Bronchial epithelial cell (primary cell): ENCODE data around the gene SIN3A. TPM values are rescaled to one million over a fixed set of nuclear protein-coding genes. Genes with fewer than 3 reads are reported as not detected.
"Not testable (repeated sequence)": the region's sequence is repeated elsewhere in the genome, so short reads cannot be mapped to it uniquely, and the experiment has no call there.

Experiments
- DNase-seq: peaks from one replicate; pipeline ENCODE4 v3.0.0-alpha.2; 2010; ENCODE audit warnings: low read depth
- FAIRE-seq: peaks from 2 replicates; lab custom pipeline; 2011; peaks lifted over from hg19 to GRCh38; lab: Jason Lieb, UNC
- H3K27me3 ChIP-seq: 2 replicates; pipeline ENCODE4 v1.5.1; 2011; ENCODE audit warnings: low read length; ENCODE audit not compliant: control insufficient read depth, insufficient read depth
- H3K36me3 ChIP-seq: 2 replicates; pipeline ENCODE4 v1.5.1; 2011; ENCODE audit warnings: low read length; ENCODE audit not compliant: control insufficient read depth, insufficient read depth
- H3K4me3 ChIP-seq: 2 replicates; pipeline ENCODE4 v1.5.1; 2011; ENCODE audit warnings: mild to moderate bottlenecking, low read depth, low read length, control low read depth
- CTCF ChIP-seq: IDR thresholded peaks from 2 replicates; pipeline ENCODE4 v1.5.1; 2011; ENCODE audit warnings: mild to moderate bottlenecking, moderate library complexity, low read length, control low read depth, inconsistent platforms; ENCODE audit not compliant: insufficient read depth, severe bottlenecking
- total RNA-seq: library from RNA; depleted of rRNA; stranded (reverse); fragments of >200 nt; gene quantifications from 2 replicates; pipeline ENCODE4 v1.2.1, GENCODE V29; 2014

Gene SIN3A
- total RNA-seq, 1 donor from 2014 or later = 11.6 TPM

GRCh38 chr15:75397494-75397893 lies 54.0 kb downstream of the SIN3A start:
- FAIRE-seq = no peak
- no peaks in the 10 kb centered on the region for H3K27me3 ChIP-seq
- H3K4me3 ChIP-seq = no peak overlapping the region
- peak; percentile 4 for DNase-seq
- no peak for TF ChIP-seq CTCF
- peaks cover 29% of the 10 kb centered on the region for H3K36me3 ChIP-seq

GRCh38 chr15:75389791-75390382 lies 61.6 kb downstream of the SIN3A start:
- DNase-seq = no peak
- H3K36me3 ChIP-seq = peaks cover 43% of the 10 kb centered on the region
- H3K4me3 ChIP-seq = no peak overlapping the region
- H3K27me3 ChIP-seq = no peaks in the 10 kb centered on the region
- no peak for FAIRE-seq
- no peak for TF ChIP-seq CTCF

- peaks cover 32% of the 10 kb centered on the region for H3K36me3 ChIP-seq
- not testable (repeated sequence) for H3K4me3 ChIP-seq, DNase-seq, H3K27me3 ChIP-seq
- peak; percentile 52 for FAIRE-seq
Measured at GRCh38 chr15:75383986-75384385, 67.5 kb downstream of the SIN3A start.

- Histone ChIP-seq H3K36me3 (peaks cover 16% of the 10 kb centered on the region), H3K27me3 (no peaks in the 10 kb centered on the region), H3K4me3 (no peak overlapping the region)
- FAIRE-seq = no peak
- DNase-seq = no peak
- no peak for TF ChIP-seq CTCF
Measured at GRCh38 chr15:75380773-75381172, 70.7 kb downstream of the SIN3A start.

GRCh38 chr15:75371901-75372688 lies 79.4 kb downstream of the SIN3A start:
- peaks cover 12% of the 10 kb centered on the region for H3K36me3 ChIP-seq
- DNase-seq (no peak), FAIRE-seq (no peak)
- no peaks in the 10 kb centered on the region for H3K27me3 ChIP-seq
- H3K4me3 ChIP-seq = no peak overlapping the region
- no peak for TF ChIP-seq CTCF

- FAIRE-seq (no peak), DNase-seq (peak; percentile 74)
- H3K36me3 ChIP-seq = peaks cover 18% of the 10 kb centered on the region
- H3K27me3 ChIP-seq = no peaks in the 10 kb centered on the region
- TF ChIP-seq CTCF = no peak
- H3K4me3 ChIP-seq = no peak overlapping the region
Measured at GRCh38 chr15:75371486-75371885, 80.0 kb downstream of the SIN3A start.
